Esophagus (tissue), 2 donors: Measurements from ENCODE around the gene DCPS. TPM values are rescaled to one million over a fixed set of nuclear protein-coding genes. Genes with fewer than 3 reads are reported as not detected.

Experiments used
- H3K27ac ChIP-seq, 2 donors: one replicate each; pipeline ENCODE4 v1.5.1; 2013; ENCODE audit warnings: low read depth in 2 of 2, mild to moderate bottlenecking in 2 of 2, inconsistent platforms in 1 of 2, low read length in 1 of 2, moderate library complexity in 1 of 2
- H3K27me3 ChIP-seq, 2 donors: one replicate each; pipeline ENCODE4 v1.6.1; 2013; ENCODE audit warnings: low read length in 2 of 2, control low read depth in 1 of 2, mild to moderate bottlenecking in 1 of 2; ENCODE audit not compliant: insufficient read depth in 2 of 2, control insufficient read depth in 1 of 2
- H3K36me3 ChIP-seq, 2 donors: one replicate each; pipeline ENCODE4 v1.6.1; 2013; ENCODE audit warnings: low read length in 1 of 2; ENCODE audit not compliant: control insufficient read depth in 2 of 2, insufficient read depth in 2 of 2
- H3K4me1 ChIP-seq, 2 donors: one replicate each; pipeline ENCODE4 v1.6.1; 2013; ENCODE audit warnings: low read length in 1 of 2; ENCODE audit not compliant: control insufficient read depth in 2 of 2, insufficient read depth in 2 of 2
- H3K4me3 ChIP-seq, 2 donors: one replicate each; pipeline ENCODE4 v1.5.1; 2013; ENCODE audit warnings: low read length in 2 of 2, mild to moderate bottlenecking in 2 of 2, low read depth in 1 of 2, moderate library complexity in 1 of 2
- H3K9me3 ChIP-seq, 2 donors: one replicate each; pipeline ENCODE4 v1.6.1; 2013; ENCODE audit warnings: mild to moderate bottlenecking in 2 of 2, low read depth in 1 of 2, low read length in 1 of 2, moderate library complexity in 1 of 2; ENCODE audit not compliant: control insufficient read depth in 2 of 2, insufficient read depth in 1 of 2
- WGBS, 2 donors: extraction: QIAGEN DNeasy Blood & Tissue Kit; methylation state at CpG; one replicate each; pipeline ENCODE4 v1.1.7; 2013; 5-methylcytosine and 5-hydroxymethylcytosine counted together
- polyA plus RNA-seq, 2 donors: library from polyadenylated mRNA; stranded (reverse); fragments of 200-250 nt; gene quantifications; one replicate each; pipeline ENCODE4 v1.2.3, GENCODE V29; 2013
- donor health status: healthy with polysubstance abuse.
- donor health status: Bipolar disorder and iron deficiency.

Gene DCPS
- polyA plus RNA-seq, 2 donors, result 15.9 to 18.9 TPM

DNA sequence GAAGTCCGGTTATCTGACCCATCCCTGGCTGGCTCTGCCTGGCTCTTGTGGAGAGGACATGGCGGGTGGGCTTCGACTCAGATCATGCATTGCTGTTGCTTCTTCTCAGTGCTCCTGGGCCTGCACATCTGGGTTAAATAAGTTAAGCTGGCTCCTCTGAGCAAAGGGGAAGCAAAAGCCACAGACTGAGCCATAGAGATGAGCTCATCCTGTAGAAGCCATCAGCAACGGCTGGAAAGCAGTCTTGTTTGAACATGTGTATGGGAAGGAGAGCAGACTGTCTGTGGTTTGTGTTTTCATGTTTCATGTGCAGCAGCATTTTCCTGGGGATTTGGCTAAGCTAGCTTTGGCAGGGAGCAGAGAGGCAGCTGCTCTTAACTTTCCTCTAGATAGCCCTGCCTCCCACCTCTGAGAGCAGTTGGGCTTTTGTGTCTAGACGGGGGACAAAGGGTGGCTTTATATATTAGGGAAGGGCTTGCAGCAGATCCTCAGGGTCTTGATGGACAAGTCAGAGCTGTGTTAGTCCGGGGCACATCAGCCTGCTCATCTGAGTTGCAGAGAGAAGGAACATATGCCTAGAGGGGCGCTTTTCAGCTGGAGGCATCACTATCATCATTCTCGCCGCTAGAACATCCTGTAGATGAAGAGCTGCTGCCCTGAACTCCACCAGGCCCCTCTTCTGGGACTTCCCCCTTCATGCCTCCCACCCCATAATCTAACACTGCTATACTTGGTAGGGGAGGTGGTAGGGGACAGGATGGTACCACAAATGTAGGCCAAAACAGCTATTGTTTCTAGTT, 14.9 kb downstream of the DCPS start:
- Histone ChIP-seq H3K4me1 (peaks cover 4 to 18% of the 10 kb centered on the region in 2 donors), H3K27ac (peak overlapping the region; percentile 74 to 79), H3K36me3 (no peaks in the 10 kb centered on the region), H3K27me3 (no peaks in the 10 kb centered on the region), H3K4me3 (no peak overlapping the region), H3K9me3 (no peaks in the 10 kb centered on the region)
- WGBS, 2 donors, result 26 to 40% methylated on average over 9 of the region's 9 CpGs

DNA sequence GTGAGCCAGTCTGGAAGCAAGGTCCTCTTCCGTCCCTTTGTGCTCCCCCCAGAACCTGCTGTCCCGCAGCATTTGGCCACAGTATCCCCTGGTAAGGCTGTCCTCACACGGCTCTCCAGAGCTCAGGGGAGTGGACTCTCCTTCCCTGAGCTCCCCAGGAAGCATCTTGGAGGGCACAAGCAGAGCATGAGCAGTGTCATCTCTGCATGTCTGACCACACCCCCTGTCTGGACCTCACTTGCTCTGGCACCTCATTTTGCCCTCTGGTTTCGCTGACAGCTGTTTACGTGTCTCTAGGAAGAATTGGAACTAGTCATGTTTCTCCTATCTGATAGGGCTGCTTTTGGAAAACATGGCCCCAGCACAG, 15.5 kb downstream of the DCPS start:
- WGBS, 2 donors, result 71 to 81% methylated on average over 5 of the region's 5 CpGs
- H3K36me3 ChIP-seq, result no peaks in the 10 kb centered on the region
- H3K4me1 ChIP-seq, result peaks cover 4 to 18% of the 10 kb centered on the region in 2 donors
- H3K9me3 ChIP-seq, result no peaks in the 10 kb centered on the region
- no peak overlapping the region for H3K4me3 ChIP-seq
- no peaks in the 10 kb centered on the region for H3K27me3 ChIP-seq
- H3K27ac ChIP-seq, result peak overlapping the region; percentile 42 to 61

DNA sequence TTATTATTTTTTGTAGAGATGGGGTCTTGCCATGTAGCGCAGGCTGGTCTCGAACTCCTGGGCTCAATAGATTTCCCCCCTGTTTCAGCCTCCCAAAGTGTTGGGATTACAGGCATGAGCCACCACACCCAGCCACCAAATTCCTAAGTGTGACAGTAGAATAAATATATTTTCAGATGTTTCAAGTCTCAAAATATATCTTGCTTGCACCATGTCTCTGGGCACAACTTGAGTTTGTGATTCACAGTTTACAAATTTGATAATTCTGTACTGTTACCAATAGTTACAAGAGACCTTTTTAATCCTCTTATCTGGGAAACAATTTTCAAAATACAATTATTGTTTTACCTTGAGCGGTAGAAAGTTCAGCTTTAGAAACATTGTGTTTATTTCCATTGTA, 19.1 kb downstream of the DCPS start:
- no peaks in the 10 kb centered on the region for H3K9me3 ChIP-seq
- no peak overlapping the region for H3K27ac ChIP-seq
- WGBS, 2 donors, result 98 to 99% methylated on average over 3 of the region's 3 CpGs
- H3K4me1 ChIP-seq, result peaks cover 4 to 16% of the 10 kb centered on the region in 2 donors
- H3K27me3 ChIP-seq, result no peaks in the 10 kb centered on the region
- H3K36me3 ChIP-seq, result no peaks in the 10 kb centered on the region
- H3K4me3 ChIP-seq, result no peak overlapping the region

DNA sequence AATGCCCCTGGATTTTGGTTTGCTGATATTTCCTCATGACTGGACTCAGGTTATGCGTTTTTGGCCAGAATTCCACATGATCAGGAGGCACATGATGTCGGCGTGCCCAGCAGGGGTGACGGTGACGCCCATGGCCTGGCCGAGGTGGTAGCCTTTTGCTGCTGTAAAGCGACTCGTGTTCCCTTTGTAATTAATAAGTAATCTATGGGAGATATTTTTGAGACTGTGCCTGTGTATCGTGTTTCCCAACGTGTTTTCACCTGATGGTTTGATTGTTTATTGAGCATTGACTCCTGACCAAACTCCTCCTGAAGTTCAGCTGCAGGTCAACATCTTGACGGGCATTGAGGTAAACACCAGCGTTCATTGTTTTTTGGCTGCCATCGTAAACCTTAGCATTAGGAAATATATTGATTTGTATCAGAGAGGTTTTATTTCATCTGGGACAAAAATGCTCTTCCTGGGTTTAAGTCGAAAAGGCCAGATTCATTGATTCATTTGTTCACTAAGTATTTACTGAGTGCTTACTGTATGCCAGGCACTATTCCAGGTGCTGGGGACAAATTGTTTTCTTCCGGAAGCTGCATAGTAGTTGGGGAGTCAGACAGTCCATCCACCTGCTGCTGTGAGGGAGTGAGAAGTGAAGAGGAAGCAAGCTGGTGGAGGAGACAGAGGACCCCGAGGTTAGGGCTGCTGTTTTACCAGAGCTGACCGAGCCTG, 23.6 kb downstream of the DCPS start:
- peaks cover 3 to 8% of the 10 kb centered on the region in 2 donors for H3K36me3 ChIP-seq
- no peak overlapping the region for H3K27ac ChIP-seq
- H3K4me1 ChIP-seq, result peaks cover 0 to 10% of the 10 kb centered on the region in 2 donors
- WGBS, 2 donors, result 86 to 90% methylated on average over 17 of the region's 17 CpGs
- no peaks in the 10 kb centered on the region for H3K9me3 ChIP-seq
- H3K4me3 ChIP-seq, result no peak overlapping the region
- no peaks in the 10 kb centered on the region for H3K27me3 ChIP-seq

DNA sequence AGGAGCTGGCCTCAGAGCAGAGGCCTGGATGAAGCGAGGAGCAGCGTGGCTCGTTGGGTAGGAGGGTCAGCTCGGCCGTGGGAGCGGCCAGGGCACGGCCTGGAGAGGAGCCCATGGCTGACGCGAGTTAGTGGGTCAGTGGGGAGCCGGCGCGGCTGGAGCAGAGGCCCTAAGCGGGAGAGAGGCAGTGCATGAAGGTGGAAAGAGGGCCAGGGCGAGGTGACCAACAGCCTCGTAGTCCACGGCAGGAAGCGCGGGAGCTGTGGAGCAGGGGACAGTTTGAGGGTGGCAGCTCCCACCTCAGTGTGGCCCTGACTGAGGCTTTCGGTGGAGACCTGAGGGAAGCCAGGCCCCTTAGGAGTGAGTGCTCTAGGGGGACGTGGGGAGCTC, 24.1 kb downstream of the DCPS start:
- WGBS, 2 donors, result 85 to 91% methylated on average over 20 of the region's 20 CpGs
- Histone ChIP-seq H3K36me3 (peaks cover 3 to 9% of the 10 kb centered on the region in 2 donors), H3K4me3 (no peak overlapping the region), H3K27ac (no peak overlapping the region), H3K27me3 (no peaks in the 10 kb centered on the region), H3K9me3 (no peaks in the 10 kb centered on the region), H3K4me1 (peaks cover 0 to 11% of the 10 kb centered on the region in 2 donors)

DNA sequence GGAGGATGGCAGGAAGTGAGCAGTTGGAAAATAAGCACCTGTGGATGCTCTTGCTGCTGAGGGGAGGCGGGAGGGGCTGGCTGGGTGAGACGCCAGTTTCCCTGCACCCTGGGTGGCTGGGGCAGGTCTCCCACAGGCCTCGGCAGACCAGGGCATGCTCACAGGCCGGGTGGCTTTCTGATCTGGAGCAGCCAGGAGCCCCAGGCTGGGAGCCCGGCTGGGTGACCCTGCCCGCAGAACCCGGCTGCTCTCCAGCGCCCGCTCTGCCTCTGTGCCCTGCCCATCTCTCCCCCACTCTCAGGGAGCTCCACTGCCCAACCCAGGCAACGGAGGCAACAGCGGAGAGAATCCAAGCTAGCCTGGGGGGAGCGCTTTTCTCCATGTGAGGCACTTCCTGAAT, 24.6 kb downstream of the DCPS start:
- 64 to 72% methylated on average over 12 of the region's 12 CpGs for WGBS, 2 donors

DNA sequence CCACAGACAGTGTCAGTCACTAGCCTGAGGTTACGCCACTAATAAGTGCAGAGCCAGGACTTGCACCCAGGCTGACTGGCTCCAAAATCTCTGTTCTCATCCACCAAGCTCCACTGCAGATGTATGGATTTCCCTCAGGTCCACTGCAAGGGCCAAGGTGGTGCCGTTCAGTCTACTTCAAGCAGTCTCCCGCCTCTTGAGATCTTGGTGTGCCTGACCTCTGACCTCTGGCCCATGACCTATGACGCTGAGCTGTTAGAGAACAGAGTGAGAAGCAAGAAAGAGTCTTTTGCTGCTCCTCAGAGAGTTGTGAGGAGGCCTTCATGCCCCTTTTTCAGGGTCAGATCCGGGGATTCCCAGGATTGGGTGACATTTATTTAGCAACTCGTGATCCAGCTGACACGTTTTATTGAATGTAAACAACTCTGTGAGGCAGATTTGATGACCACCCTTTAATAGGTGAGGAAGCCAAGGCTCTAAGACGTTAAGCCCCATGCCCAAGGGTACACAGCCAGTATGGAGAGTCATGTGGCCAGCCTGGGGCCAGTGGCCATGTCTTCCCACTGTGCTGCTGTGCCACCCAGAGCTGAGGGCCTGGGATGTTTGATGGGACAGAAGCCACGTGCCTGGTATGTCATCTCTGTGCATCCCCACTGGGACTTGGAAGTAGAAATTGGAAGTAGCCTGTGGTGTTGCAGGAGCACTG, 25.2 kb downstream of the DCPS start:
- Histone ChIP-seq H3K27ac (no peak overlapping the region), H3K27me3 (no peaks in the 10 kb centered on the region), H3K4me3 (no peak overlapping the region), H3K9me3 (no peaks in the 10 kb centered on the region), H3K4me1 (peaks cover 0 to 11% of the 10 kb centered on the region in 2 donors), H3K36me3 (peaks cover 3 to 9% of the 10 kb centered on the region in 2 donors)
- WGBS, 2 donors, result 67 to 72% methylated on average over 9 of the region's 9 CpGs

More for the DNA sequence above, 24.6 kb downstream of the DCPS start:
- Histone ChIP-seq H3K9me3 (no peaks in the 10 kb centered on the region), H3K4me3 (no peak overlapping the region), H3K27me3 (no peaks in the 10 kb centered on the region), H3K4me1 (peaks cover 0 to 11% of the 10 kb centered on the region in 2 donors), H3K36me3 (peaks cover 3 to 9% of the 10 kb centered on the region in 2 donors), H3K27ac (no peak overlapping the region)

DNA sequence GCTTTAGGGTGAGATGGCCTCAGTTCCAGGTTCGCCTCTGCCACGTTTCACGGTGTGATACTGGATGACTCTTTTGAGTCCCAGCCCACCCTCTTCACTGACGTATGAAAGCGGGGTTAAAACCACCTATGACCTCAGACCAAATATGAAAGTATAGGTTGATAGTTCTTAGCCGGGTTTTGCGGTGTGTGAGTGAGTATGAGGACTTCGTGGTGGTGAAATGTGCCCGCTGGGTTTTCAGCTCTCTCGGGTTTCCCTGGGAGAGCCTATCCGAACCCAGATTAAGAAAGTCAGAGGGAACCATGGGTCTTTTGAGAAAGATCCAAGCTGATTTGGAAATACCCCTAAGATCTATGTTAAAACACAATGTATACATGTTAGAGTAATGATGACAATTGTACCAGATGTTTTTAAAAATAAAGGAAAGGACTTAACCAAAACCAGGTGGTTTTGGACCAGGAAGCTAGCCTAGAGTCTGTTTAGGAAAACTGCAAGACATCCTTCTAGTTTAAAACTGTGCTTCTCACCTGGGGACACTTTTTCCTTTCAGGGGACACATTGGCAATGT, 25.9 kb downstream of the DCPS start:
- Histone ChIP-seq H3K9me3 (no peaks in the 10 kb centered on the region), H3K4me1 (peaks cover 0 to 11% of the 10 kb centered on the region in 2 donors), H3K27me3 (no peaks in the 10 kb centered on the region), H3K27ac (no peak overlapping the region), H3K4me3 (no peak overlapping the region), H3K36me3 (peaks cover 3 to 9% of the 10 kb centered on the region in 2 donors)
- WGBS, 2 donors, result 84 to 85% methylated on average over 11 of the region's 11 CpGs

DNA sequence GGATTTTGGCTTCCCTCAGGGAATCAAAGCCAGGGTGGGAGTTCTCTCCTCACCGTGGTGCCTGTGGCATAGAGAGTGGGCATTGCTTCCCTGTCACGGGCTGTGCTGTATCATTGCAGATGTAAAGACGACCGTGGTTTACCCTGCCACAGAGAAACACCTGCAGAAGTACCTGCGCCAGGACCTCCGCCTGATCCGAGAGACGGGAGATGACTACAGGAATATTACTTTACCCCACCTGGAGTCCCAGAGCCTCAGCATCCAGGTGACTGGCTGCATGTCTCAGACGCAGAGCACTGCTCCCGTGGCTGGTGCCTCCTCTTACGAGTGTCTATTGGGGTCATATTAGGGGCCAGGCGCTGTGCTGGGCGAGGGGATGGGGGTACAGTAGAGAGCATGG, 27.4 kb downstream of the DCPS start:
- 96 to 98% methylated on average over 13 of the region's 13 CpGs for WGBS, 2 donors
- H3K4me1 ChIP-seq, result peaks cover 0 to 11% of the 10 kb centered on the region in 2 donors

More for the DNA sequence above, 27.4 kb downstream of the DCPS start:
- Histone ChIP-seq H3K36me3 (peaks cover 3 to 11% of the 10 kb centered on the region in 2 donors), H3K4me3 (no peak overlapping the region), H3K9me3 (no peaks in the 10 kb centered on the region), H3K27me3 (no peaks in the 10 kb centered on the region), H3K27ac (no peak overlapping the region)
